ENCODE results near the gene SERPINB7.

Gene SERPINB7

DNA sequence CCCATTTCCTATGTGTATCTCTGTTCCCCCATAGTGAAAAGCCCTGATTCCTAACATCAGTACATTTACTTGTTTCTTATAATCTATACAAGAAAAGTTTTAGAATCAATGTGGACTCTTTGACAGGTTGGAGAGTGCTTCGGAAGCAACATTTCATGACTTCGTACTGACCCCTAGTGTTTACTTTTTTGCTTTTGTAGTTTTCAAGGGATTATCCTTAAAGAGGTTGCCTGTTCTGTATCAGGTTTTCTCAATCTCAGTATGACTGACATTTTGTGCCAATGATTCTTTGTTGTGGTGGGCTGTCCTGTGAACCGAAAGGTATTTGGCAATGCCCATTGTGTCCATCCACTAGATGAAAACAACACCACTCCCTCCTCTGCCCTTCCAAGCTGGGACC is 69.0 kb downstream of the SERPINB7 start:
- no peak for DNase-seq (ENCODE audit: low read depth, low spot score)

DNA sequence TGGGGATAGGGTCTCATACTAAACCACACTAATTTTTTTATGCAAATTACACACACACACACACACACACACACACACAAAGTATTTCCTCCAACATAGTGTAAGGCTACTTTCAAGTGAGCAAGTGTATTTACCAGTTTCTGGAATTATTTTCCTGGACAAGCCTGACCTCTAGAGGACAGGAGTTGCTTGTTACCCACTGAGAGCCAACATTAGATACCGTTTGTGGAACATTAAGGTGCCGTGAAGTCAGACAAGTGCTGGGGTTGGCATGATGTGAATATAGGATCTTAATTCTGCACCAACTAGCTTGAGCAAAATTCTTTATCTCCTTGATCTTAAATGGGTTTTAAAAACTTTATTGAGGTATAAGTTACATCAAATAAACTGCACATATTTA is 72.9 kb downstream of the SERPINB7 start:
- DNase-seq (ENCODE audit: low read depth, low spot score), result peak; percentile 32

DNA sequence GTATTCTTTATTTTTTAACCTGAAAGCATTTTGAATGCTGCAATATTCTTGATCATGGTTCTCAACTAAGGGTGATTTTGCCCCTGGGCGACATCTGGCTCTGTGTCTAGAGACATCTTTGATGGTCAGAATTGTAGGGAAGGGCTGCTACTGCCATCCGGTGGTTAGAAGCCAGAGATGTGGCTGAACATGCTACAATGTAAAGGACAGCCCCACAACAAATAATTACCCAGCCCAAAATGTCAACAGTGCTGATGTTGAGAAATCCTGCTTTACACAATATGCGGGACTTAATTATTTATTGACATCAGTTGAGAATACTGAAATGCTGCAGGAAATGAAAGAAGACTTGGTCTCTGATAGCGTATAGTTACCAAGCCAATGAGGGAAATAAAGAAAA is 74.8 kb downstream of the SERPINB7 start:
- DNase-seq (ENCODE audit: low read depth, low spot score), result no peak

DNA sequence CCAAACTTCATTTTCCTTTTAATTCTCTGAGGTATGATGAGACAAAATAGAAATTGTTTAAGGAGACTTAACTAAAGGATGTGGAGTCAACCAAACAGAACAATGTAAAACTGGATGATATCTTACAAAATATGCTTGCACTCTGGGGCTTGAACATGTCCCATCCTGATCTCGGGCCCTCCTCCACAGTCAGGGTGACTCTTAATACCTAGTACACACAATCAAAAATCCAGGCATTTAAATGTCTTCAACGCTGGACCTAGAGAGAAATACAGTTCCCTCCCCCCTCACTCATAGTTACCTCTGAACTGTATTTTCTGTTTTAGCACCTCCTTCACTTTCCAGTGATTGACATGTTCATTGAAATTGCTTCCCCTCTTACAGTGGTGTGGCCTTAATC is 75.4 kb downstream of the SERPINB7 start:
- no peak for DNase-seq (ENCODE audit: low read depth, low spot score)

Measured in smooth muscle cell of the brain vasculature (primary cell).